Measurements from ENCODE around the gene RNF180.
"Not testable (repeated sequence)": the region's sequence is repeated elsewhere in the genome, so short reads cannot be mapped to it uniquely, and the experiment has no call there.

Gene RNF180

DNA sequence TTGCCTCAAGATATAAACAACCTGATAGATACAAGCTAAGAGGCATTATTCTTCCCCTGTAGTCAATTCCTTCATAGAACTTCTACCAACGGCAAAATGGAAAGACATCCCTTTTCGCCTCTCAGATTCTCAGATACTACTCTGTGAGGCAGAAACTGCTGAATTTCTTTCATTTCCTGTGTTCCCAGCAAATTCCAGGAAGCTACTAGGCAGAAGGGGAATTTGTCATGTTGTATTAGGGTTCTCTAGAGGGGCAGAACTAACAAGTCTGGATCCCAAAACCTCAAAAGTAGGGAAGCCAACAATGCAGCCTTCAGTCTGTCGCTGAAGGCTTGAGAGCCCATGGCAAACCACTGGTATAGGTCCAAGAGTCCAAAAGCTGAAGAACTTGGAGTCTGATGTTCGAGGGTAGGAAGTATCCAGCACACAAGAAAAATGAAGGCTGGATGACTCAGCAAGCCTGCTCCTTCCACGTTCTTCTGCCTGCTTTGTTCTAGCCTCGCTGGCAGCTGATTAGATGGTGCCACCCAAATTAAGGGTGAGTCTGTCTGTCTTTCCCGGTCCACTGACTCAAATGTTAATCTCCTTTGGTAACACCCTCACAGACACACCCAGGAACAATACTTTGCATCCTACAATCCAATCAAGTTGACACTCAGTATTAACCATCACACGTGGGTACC lies 15.2 kb downstream of the RNF180 start:
- DNase-seq: no peak

DNA sequence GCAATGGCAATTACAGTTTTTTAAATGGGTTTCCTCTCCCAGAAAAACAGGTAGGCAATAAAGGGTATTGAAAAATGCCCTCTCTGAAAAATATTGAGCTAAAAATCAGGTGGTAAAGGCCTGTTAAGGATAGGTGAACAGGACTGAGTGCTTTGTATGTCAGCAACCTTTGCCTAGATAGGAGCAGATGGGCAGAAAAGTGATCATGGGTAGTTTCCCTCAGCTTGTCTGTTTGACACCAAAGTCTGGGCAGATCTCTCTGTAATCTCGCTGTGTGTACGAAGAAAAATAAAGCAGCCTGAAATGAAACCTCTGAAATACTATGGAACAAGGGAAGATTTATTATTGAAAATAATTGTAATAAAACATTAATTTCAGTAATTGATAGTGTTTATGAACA lies 15.8 kb downstream of the RNF180 start:
- no peak for DNase-seq

DNA sequence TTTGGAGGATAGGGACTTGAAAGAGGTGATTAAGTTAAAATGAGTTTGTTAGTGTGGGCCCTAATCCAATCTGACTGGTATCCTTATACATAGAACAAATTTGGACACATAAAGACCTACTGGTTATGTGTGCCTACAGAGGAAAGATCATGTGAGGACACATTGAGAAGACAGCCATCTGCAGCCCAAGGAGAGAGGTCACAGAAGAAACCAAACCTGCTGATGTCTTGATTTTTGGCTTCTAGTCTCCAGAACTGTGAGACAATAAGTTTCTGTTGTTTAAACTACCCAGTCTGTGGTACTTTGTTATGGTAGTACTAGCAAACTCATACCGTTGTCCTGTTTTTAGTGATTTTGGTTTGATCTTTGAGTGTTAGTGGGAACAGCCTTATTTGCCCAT lies 18.3 kb downstream of the RNF180 start:
- DNase-seq: no peak

DNA sequence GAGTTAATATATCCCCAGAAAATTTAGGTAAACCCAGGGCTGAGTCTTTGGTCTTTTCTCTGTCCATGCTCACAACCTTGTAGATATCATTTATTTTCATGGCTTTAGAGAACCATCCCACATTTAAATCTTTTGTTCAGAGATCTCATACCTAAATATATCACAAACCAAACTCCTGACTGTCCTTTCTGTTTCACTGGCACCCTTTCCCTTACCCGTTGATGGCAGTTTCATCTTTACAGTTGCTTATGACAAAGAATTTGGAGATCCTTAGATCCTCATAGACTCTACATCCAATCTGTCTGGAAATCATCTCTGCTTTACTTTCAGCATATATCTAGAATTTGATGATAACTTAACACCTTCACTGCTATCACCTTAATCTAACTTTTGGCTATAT lies 19.2 kb downstream of the RNF180 start:
- no peak for DNase-seq

DNA sequence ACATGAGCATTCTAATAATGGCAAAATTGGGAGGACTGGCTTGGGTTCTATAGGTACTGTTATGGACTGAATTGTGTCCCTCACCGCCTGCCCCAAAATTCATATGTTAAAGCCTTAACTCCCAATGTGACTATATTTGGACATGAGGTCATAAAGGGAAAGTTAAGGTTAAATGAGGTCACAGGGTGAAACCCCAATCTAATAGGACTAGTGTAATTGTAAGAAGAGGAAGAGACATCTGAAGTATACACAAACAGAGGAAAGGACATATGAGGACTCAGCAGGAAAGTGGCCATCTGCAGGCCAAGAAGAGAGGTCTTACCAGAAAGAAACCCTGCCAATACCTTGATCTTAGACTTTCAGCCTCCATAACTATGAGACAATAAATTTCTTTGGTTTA lies 23.1 kb downstream of the RNF180 start:
- no peak for DNase-seq

DNA sequence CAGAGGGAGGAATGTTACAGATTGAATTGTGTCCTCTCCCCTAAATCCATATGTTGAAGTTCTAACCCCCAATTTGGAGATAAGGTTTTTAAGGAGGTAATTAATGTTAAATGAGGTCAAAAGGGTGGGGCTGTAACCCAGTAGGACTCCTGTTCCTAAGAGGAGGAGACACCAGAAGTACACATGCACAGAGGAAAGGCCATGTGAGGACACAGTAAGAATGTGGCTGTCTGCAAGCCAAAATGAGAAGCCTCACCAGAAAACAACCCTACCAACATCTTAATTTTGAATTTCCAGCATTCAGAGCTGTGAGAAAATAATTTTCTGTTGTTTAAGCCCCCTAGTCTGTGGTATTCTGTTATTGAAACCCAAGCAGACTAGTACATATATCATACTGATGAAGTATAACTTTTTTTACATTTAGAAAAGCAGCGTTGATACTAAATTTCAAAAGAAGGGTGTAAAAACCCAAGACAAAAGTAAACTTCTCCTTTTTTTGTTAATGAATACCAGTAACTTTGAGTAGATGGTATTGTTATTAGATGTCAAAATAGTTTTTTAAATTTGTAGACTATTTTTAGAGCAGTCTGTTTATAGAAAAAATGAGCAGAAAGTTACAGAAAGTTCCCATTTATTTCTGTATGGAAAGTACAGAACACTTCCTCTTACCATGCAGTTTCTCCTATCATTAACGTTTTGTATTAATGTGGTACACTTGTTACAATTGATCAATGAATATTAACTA lies 25.1 kb downstream of the RNF180 start:
- no peak for DNase-seq

DNA sequence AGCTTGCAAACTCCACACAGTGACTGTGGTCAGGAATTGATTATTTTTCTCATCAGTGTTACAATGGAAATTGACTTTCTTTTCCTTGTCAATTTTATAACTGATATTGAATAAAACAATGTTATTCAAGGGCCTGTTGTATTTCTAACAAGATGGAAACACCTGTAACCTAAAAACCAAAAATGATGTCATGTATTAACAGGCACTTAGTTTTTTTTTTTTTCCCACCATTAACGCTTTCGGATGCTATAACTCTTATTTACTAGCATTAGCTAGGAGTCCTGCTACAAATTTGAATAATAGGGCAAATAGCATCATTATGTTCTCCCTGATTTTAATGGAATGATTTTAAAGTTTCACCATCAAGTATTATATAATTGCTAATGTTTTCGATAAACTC lies 30.3 kb downstream of the RNF180 start:
- DNase-seq: no peak

DNA sequence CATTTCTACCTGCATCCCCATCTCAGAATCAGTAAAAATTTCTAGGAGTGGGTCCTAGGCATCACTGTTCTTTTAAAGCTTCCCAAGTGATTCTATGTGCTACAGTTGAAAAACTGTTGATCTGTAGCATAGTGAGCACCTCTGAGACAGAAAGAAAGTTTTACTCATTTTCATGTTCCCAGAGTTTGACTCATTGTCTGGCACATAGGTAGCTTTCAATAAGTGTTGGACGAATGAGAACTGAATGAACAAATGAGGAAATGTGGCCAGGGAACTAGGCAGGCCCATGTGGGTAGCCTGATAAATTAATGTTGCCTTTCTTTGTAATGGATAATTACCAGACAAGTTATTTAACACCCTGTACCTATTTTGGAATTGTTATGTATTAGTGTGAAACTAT lies 33.8 kb downstream of the RNF180 start:
- no peak for DNase-seq

DNA sequence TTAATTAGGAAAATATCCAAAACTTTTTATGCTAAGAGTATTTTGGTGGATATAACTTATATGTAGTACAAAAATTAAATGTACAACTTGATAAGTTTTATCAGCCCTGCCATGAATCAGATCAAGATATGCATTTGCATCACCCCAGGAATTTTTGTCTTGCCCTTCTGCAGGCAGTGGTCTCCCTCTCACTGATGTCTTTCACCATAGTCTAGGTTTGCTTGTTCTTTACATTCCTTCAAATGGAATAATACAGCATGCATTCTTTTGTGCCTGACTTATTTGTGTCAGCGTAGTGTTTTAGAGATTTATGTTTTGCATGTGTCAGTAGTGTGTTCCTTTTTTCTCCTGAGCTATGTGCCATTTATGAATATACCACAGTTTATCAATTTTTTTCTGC lies 36.4 kb downstream of the RNF180 start:
- peak; percentile 35 for DNase-seq

DNA sequence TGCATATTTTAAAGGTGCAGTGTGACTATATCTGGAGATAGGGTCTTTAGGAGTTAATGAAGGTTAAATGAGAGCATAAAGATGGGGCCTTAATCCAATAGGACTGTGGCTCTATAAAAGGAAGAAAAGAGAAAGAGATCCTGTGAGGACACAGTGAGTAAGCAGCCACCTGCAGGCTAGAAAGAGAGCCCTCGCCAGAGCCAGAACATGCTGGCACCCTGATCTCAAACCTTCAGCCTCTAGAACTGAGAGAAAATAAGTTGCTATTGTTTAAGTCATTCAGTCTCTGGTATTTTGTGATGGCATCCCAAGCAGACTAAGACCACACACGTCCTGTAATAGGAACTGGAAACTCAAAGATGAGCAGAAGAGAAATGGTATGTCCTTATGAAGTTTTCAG lies 41.0 kb downstream of the RNF180 start:
- DNase-seq: no peak

DNA sequence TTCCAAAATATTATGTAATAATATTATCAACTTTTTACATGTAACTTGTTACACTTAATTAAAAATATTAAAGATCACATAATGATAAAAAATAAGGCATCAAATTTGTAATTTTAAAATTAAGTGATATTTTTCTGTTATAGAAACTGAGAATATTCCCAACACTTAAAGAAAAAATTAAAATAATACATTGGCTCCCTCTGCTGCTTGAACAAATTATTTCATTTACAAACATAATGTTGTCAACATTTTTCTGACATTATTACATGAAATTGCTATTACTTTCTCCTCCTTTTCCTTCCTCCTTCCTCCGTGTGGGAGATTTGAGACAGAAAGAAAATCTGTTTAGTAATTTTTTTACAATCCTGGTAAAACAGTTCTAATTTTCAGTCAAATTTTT lies 42.3 kb downstream of the RNF180 start:
- DNase-seq: peak; percentile 16

DNA sequence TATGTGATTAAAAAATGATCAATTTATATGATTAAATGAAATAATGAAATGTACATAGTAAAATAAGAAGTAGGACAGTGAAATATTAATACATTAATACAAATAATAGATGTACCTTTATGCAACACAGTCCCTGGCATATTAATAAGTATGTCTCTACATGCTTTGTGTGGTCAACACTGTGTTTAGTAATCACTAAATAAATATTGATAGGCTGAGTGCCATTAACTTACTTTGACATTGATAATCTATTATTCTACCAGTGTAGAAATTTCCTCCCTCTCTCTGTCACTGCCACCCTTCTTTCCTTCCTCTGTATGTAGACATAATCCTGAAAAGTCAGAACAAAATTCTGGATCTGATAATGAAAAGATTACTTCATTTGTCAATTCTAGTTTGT lies 43.7 kb downstream of the RNF180 start:
- DNase-seq: no peak

DNA sequence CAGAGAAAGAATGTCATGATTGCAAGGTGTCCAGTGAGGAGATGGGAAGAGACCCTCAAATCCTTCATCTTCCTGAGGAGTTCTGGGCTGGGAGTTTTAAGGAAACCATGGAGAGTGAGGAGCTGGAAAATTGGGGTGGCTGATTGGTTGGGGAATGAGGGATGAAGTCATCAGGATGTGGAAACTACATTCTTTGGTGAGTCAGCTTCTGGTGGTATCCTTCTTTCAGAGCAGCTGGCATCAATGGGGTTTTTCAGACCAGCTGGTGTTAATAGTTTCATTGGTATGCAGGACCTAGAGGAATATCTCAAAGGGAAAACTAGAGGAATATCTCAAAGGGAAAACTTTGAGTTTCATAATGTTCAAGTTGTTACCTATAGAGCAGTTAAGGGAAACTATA lies 45.2 kb downstream of the RNF180 start:
- DNase-seq: peak; percentile 88

DNA sequence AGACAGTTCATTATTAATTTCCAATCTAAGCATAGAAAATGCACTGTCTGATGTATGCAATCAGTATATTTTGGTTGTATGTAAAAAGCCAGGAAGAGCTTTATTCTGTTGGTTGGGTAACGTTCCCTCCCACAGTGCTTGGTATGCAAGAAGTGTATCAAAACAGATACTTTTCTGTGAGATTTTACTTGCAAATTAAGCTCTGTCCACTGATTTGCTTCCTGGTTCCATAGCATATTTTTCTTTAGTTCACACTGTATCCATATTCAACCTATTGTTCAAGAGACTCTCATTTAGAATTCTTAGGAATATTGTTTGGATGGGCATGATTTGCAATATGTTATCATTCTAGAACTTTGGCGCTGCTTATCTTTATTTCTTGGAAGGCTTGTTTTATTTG lies 47.4 kb downstream of the RNF180 start:
- DNase-seq: no peak

DNA sequence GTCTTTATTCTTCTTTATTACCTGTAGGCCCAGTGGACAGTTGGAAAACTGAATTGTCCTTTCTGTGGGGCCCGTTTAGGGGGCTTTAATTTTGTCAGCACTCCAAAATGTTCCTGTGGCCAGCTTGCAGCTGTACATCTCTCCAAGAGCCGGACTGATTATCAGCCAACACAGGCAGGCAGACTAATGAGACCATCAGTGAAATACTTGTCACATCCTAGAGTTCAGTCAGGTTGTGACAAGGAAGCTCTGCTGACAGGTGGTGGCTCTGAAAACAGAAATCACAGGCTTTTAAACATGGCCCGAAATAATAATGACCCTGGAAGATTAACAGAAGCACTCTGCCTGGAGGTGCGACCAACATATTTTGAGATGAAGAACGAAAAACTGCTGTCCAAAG lies 47.9 kb downstream of the RNF180 start:
- no peak for DNase-seq

DNA sequence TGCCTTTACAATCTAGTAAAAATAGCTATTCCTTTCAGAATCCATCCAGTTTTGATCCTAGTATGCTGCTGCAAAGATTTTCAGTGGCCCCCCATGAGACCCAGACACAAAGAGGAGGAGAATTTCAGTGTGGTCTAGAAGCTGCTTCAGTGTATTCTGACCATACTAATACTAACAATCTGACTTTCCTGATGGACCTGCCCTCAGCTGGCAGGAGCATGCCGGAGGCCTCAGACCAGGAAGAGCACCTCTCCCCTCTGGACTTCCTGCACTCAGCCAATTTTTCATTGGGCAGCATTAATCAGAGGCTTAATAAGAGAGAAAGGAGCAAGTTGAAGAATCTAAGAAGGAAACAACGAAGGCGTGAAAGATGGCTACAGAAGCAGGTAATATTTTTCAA lies 48.5 kb downstream of the RNF180 start:
- DNase-seq: no peak

DNA sequence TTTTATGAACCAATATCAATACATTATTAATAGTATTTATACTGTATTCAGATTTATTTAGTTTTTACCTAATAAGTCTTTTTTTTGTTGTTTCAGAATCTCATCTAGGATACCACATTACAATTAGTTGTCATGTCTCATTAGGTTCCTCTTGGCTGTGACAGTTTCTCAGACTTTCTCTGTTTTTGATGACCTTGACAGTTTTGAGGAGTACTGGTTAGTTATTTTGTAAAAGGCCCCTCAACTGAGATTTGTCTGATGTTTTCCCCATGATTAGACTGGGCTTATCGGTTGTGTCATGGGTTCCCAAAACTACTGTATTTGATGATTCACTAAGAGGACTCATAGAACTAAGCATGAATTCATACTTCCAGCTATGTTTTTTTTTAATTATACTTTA lies 56.3 kb downstream of the RNF180 start:
- DNase-seq: no peak

DNA sequence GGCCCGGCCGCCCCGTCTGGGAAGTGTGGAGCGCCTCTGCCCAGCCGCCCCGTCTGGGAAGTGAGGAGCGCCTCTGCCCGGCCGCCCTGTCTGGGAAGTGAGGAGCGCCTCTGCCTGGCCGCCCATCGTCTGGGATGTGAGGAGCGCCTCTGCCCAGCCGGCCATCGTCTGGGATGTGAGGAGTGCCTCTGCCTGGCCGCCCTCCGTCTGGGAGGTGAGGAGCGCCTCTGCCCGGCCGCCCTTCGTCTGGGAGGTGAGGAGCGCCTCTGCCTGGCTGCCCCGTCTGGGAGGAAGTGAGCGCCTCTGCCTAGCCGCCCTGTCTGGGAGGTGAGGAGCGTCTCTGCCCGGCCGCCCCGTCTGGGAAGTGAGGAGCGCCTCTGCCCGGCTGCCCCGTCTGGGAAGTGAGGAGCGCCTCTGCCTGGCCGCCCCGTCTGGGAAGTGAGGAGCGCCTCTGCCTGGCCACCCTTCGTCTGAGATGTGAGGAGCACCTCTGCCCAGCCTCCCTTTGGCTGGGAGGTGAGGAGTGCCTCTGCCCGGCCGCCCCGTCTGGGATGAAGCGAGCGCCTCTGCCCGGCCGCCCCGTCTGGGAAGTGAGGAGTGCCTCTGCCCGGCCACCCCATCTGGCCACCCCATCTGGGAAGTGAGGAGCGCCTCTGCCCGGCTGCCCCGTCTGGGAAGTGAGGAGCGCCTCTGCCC lies 59.8 kb downstream of the RNF180 start:
- not testable (repeated sequence) for DNase-seq

DNA sequence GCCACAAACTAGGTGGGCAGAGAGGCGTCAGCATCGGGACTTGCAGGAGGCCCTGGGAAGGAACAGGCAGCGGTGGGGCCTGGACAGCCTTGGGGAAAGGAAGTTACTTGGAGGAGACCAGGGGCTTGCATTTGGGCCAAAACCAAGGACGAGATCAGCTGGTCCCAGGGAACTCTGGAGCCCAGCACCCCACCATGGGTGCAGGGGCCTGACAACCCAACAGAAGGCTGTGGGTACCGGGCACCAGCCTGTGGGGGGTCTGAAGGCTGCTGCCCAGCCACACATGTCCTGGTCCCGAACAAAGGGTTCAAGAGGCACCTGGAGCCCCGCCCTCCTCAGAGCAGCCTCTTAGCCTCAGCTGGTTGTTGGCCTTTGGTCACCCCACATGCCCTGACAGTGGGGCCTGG lies 61.5 kb downstream of the RNF180 start:
- not testable (repeated sequence) for DNase-seq

DNA sequence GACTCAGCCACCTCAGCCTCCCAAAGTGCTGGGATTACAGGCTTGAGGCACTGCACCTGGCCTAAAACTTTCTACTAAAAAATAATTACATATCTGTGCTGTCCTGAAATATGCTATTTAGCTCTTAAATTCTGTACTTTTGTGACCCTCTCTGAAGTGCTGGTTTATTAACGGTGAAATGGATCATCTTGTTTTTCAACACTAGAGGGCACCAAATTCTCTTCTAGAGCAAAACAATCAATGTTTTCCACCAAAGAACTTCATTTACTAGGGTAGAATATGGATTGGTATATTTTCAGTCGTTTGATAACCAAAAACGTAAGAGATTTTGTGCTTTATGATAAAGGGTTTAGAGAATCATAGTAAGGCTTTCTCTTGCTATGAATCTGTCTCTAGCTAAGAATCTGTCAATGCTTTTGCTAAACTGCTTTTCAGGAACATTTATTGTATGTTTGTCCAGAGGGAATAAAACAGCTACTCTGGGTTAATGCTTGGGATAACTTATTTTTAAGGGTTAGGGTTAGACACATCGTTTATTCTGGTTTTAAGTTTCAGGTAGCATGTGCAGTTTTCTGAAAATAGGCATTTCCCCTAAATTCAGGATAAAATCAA lies 63.6 kb downstream of the RNF180 start:
- peak; percentile 21 for DNase-seq

DNA sequence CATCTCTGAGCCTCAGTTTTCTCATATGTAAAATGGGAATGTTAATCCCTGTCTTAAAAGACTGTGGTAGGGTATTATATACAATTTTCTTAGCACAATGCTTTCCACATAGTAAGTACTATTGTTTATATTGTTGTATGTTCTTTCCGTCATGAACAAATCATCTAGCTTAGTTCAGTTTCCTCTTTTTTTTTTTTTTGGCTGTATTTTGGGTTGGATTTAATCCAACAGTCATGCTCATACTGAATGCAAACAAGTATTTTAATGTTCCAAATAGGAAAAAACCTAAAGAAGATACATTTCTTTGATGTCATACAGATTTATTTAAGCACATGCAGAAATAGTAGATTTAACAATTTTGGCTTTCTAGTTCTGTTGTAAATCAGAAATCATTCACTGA lies 95.1 kb downstream of the RNF180 start:
- no peak for DNase-seq

DNA sequence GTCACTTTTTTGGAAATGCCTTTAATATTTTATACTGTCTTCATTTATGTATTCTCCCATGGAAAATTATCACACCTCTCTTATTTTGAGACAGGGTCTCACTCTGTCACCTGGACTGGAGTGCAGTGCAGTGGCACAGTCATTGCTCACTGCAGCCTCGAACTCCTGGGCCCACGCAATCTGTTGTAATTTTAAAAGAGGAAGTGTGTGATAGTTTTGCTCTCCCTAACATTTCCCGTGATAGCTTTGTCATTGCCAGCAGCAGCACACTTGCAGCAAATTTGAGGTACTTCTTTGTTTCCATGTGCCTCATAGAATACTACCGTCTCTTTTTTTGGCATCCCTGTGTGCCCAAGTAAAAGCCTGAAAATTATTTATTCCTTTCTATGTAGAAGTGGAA lies 103.5 kb downstream of the RNF180 start:
- no peak for DNase-seq

DNA sequence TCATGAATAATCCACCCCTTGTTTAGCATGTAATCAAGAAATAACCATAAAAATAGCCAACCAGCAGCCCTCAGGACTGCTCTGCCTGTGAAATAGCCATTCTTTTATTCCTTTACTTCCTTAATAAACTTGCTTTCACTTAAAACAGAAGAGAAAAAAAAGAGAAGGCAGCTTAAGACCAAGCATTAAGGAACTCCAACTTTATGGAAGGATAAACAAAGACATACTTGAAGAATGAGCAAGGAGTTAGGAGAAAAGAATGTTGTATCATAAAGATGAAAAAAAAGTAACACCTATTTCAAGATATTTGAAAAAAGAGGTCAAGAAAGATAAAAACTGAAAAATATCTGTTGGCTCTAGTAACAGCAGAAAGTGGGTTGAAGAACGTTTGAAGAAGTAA lies 107.6 kb downstream of the RNF180 start:
- no peak for DNase-seq
